Effector CD4-positive, alpha-beta T cell (primary cell): ENCODE results near the gene ECSCR.
A peak's percentile ranks its signal among the peaks of the same experiment; 100 is the strongest.

Experiments
- DNase-seq: peaks from one replicate; pipeline ENCODE4 v3.0.0-alpha.2; 2020

Gene ECSCR

GRCh38 chr5:139473565-139473964, 11.0 kb upstream of the ECSCR start:
- DNase-seq, result no peak

GRCh38 chr5:139473105-139473504, 10.6 kb upstream of the ECSCR start:
- no peak for DNase-seq

- no peak for DNase-seq
Measured at GRCh38 chr5:139472386-139473030, 10.0 kb upstream of the ECSCR start.

- peak; percentile 23 for DNase-seq
Measured at GRCh38 chr5:139470821-139471300, 8.3 kb upstream of the ECSCR start, which contains the start of gene SMIM33. Gene SMIM33, plus strand, starts transcription at chr5:139471004. Its CDS starts 118 bp downstream, at chr5:139471122.

GRCh38 chr5:139468421-139468931, 5.9 kb upstream of the ECSCR start:
- DNase-seq, result no peak

- no peak for DNase-seq
Measured at GRCh38 chr5:139461698-139462097, 845 bp downstream of the ECSCR start.

- DNase-seq, result no peak
Measured at GRCh38 chr5:139461176-139461575, 1.4 kb downstream of the ECSCR start.

GRCh38 chr5:139460455-139460854, 2.1 kb downstream of the ECSCR start:
- DNase-seq, result no peak

- DNase-seq, result no peak
Measured at GRCh38 chr5:139459451-139459934, 3.0 kb downstream of the ECSCR start.

- DNase-seq, result peak; percentile 77
Measured at GRCh38 chr5:139458580-139459407, 3.7 kb downstream of the ECSCR start.

GRCh38 chr5:139457653-139458306, 4.8 kb downstream of the ECSCR start:
- DNase-seq, result no peak

GRCh38 chr5:139457241-139457640, 5.3 kb downstream of the ECSCR start:
- no peak for DNase-seq

- DNase-seq, result no peak
Measured at GRCh38 chr5:139456776-139457175, 5.8 kb downstream of the ECSCR start.

GRCh38 chr5:139454568-139455290, 7.8 kb downstream of the ECSCR start:
- no peak for DNase-seq

- no peak for DNase-seq
Measured at GRCh38 chr5:139453683-139454567, 8.6 kb downstream of the ECSCR start.

GRCh38 chr5:139451878-139452660, 10.5 kb downstream of the ECSCR start:
- DNase-seq, result no peak

GRCh38 chr5:139451176-139451575, 11.4 kb downstream of the ECSCR start:
- no peak for DNase-seq

GRCh38 chr5:139446956-139447779, 15.4 kb downstream of the ECSCR start:
- DNase-seq, result no peak

- DNase-seq, result no peak
Measured at GRCh38 chr5:139445325-139446170, 17.0 kb downstream of the ECSCR start.
